Medulla oblongata (tissue), 1 donor: Measurements from ENCODE around the gene ATL2.

Experiments
- DNase-seq: peaks from one replicate; pipeline ENCODE4 v3.0.0-alpha.2; 2015; ENCODE audit errors: extremely low spot score

ATL2 gene

GRCh38 chr2:38248707-38249106 lies 128.4 kb downstream of the ATL2 start:
- DNase-seq, result no peak

GRCh38 chr2:38248255-38248654 lies 128.8 kb downstream of the ATL2 start:
- DNase-seq, result no peak

DNA sequence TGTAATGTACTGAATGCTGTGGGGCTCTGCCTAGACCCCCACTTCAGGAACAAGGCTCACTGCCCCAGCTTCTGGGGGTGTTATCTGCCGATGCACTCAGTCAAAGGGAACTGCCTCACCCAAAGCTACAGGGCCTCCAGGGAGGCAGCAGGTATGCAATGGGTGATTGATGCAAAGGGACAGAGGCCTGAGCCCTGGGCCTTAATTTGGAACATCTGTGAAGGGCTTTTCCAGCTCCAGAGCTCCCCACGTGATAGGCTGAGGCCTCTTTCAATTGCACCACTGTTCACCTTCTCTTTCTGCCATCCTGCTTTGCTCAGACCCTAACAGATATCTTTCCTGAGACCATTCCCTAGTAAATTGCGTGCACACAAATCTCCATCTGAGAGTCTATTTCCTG lies 131.0 kb downstream of the ATL2 start:
- no peak for DNase-seq

GRCh38 chr2:38245114-38245641 lies 131.9 kb downstream of the ATL2 start:
- DNase-seq, result no peak

DNA sequence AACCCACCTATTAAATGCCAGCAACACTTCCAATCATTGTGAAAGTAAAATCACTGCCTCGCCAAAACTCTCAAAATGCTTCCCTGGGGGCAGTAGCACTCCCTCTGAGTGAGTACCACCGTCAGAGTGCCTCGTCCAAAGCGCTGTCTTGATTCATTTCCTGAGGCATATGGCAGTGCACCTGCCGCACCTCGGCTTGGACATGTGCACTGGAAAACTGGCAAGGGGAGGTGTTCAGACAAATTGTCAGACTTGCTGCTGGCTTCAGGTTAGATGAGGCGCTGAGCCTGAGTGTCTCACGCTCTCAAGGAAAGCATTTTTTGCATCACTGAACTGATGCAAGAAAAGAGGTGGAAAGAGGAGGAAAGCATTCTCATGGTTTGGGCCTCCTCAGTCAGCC lies 132.8 kb downstream of the ATL2 start:
- DNase-seq, result no peak
